HCEC 1CT (cell line): ENCODE measurements around the gene APPL1.

Experiments used
- DNase-seq: peaks from one replicate; pipeline ENCODE4 v3.0.0-alpha.2; 2017

APPL1 gene, protein sequence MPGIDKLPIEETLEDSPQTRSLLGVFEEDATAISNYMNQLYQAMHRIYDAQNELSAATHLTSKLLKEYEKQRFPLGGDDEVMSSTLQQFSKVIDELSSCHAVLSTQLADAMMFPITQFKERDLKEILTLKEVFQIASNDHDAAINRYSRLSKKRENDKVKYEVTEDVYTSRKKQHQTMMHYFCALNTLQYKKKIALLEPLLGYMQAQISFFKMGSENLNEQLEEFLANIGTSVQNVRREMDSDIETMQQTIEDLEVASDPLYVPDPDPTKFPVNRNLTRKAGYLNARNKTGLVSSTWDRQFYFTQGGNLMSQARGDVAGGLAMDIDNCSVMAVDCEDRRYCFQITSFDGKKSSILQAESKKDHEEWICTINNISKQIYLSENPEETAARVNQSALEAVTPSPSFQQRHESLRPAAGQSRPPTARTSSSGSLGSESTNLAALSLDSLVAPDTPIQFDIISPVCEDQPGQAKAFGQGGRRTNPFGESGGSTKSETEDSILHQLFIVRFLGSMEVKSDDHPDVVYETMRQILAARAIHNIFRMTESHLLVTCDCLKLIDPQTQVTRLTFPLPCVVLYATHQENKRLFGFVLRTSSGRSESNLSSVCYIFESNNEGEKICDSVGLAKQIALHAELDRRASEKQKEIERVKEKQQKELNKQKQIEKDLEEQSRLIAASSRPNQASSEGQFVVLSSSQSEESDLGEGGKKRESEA

DNA sequence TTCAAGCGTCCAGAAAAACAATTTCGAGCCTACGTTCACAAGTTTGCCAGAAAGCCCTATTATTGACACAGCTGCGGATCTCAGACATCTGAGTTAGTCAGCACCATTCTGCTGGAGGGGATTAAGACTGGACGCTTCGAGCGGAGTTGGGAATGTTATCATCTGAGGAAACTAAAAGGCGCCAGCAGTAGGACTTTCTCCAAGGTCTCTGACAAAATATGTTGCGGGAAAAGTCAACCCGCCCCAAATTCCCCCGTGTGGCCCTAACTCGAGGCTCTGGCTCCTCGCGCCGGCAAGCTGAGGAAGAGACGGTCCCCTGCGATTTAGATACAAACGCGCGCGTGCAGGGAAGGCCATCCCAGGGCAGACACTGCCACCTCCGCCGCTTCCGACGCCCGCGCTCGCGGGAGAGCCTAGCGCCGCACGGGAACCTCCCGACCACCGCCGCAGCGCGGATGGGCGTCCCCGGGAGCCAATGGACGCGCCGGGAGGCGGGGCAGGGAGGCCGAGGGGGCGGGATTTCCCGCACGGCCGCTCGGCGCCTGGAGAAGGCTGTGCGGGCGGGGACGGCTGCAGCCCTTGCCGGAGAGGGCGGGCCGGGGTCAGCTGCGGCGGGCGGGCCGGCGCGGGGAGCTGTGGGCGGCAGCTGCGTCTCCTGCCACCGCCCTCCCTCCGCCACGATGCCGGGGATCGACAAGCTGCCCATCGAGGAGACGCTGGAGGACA, at the start of gene APPL1:
APPL1 (plus strand) TSS at position 526 of the 726 bp plus-strand sequence; CDS start at position 681, 155 bp downstream.
- DNase-seq = peak; percentile 83

- peak; percentile 12 for DNase-seq
Measured at GRCh38 chr3:57179580-57180410, 47.7 kb upstream of the APPL1 start.

GRCh38 chr3:57184526-57184925, 43.0 kb upstream of the APPL1 start:
- no peak for DNase-seq

- no peak for DNase-seq
Measured at GRCh38 chr3:57192028-57192427, 35.5 kb upstream of the APPL1 start.

DNA sequence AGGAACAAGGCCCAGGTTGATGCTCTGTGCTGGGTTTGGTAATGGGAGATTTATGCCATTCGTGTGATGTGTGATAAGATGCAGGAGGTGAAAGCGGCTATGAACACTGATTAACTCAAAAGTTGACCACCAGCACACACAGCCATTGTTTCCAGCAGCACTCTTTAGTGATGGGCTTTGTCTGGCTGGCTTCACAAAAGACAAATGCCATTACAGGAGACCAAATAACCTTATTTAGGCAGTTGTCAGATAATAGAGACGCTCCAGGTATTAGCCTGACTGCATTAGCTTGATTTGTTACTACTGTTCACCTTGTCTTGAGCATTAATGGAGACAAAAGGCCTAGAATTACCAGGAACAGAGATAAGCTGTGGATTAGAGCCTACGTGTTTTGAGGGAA, 32.9 kb upstream of the APPL1 start:
- no peak for DNase-seq

GRCh38 chr3:57199895-57200297, 27.6 kb upstream of the APPL1 start, which contains the start of gene HESX1:
Gene HESX1 (minus strand): TSS chr3:57199978. CDS start chr3:57199918, 60 bp downstream.
- DNase-seq = no peak

GRCh38 chr3:57206423-57206822, 21.1 kb upstream of the APPL1 start:
- DNase-seq = no peak

GRCh38 chr3:57221883-57222282, 5.6 kb upstream of the APPL1 start:
- DNase-seq = peak; percentile 43

- no peak for DNase-seq
Measured at GRCh38 chr3:57224856-57225255, 2.7 kb upstream of the APPL1 start.

GRCh38 chr3:57226176-57226575, 1.4 kb upstream of the APPL1 start:
- no peak for DNase-seq

DNA sequence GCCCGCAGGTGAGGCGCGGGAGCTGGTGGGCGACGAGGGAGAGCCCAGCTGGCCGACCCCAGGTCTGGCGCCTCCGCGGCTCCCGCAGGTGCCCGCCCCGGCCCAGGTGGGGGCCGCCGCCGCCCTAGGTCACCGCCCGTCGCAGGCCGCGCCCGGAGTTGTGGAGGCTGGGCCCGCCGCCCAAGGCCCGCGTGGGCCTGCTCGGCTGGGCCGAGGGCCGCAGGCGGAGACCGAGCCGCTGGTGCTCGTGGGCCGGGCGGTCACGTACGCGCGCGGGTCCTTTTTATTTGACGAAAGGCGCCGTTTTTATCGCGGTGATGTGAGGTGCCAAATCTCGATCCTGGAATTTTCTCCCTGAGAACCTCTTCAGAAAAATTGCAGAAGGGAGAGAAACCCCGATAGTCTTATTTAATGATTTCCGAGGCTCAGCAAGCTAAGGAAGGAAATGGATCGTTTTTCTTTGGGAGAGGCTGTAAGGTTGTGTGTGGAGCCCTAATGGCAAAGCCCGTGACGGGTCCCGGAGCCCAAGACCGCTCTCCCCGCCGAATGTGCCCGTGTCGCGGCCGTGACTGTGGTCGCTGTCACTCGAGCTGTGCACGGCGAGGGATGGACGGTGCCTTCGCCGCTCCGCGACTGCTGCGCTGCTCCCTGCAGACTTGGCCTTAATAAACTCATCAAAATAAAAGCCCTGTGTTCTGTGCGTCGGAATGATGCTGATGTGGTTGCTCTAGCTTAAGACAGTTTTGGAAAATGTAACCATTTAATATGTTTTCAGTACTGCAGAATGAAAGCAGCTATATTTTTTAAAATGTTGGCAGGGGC, 612 bp downstream of the APPL1 start:
- DNase-seq = peak; percentile 54

DNA sequence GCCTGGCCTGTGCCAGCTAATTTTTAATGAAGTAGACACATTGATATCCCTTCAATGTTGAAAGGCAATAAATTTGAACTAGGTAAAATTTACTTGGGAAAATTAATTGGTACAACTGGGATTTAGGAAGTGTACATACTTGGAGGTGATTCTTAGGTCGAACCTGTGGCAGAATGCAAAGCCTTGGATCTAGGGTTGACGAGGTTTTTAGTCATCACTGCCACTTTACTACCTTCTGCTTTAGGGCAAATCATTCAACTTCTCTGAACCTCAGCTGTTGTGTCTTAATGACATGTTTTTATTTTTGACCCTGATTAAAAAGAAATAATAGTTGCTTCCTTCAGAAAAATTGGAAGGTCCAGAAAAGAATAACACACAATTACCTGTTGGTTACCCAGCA, 2.5 kb downstream of the APPL1 start:
- DNase-seq = no peak

DNA sequence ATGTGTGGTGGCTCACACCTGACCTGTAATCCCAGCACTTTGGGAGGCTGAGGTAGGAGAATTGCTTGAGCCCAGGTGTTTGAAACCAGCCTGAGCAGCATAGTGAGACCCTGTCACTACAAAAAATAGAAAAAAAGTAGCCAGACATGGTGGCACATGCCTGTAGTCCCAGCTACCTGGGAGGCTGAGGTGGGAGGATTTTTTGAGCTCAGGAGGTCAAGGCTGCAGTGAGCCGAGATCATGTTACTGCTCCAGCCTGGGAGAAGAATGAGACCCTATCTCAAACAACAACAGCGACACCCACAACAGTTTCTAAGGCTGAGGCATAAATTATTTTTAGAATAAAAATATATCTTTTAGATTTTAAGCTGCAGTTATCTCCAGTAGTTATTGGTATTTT, 6.3 kb downstream of the APPL1 start:
- DNase-seq = no peak

DNA sequence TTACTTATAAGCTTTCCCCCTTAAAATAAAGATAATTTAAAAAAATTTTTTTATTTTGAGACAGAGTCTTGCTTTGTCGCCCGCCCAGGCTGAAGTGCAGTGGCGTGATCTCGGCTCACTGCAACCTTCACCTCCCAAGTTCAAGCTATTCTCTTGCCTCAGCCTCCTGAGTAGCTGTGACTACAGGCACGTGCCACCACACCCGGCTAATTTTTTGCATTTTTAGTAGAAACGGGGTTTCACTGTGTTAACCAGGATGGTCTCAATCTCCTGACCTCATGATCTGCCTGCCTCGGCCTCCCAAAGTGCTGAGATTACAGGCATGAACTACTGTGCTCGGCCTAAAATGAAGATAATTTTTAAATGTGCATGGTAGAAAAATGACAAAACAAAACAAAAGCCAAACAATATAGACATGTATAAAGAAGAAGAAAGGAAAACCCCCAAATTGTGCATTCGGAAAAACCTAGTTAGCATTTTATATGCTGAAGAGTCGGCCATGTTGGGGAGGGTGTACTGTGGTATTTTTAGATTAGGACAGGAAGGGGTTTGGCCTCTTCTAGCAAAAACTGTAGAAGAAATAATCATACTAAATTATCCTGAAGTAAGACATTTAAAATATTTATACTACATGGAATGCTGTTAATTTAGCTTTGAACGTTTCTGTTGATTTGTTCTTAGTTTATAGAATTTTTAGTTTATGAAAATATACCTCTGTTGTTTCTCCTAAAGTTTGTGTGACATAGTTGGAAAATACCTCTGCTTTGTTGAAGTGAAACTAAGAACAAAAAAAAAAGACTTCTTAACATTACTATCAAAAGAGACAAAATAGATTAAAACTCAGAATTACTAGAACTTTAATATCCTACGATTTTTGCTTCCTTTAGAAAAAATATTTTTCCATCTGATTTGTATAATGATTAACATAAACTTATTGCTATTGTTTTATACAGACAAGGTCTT, 7.4 kb downstream of the APPL1 start:
- DNase-seq = no peak

GRCh38 chr3:57244946-57245345, 17.4 kb downstream of the APPL1 start:
- DNase-seq = no peak

- DNase-seq = no peak
Measured at GRCh38 chr3:57252404-57252803, 24.9 kb downstream of the APPL1 start.

DNA sequence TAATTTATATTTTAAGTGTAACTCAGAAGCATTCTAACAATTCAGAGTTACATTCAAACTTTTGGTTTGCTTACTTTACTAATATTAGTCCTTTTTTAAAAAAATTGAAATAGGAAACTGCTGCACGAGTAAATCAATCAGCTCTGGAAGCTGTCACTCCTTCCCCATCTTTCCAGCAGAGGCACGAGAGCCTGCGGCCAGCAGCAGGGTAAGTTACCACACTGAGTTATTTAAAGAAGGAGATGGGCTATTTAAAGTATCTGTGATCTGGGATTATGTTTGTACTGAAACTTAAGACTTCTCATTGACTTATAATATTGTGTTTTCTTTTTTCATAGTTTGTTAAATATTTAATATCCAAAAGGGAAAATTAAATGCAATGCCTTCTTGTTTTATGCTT, 29.3 kb downstream of the APPL1 start:
- no peak for DNase-seq

GRCh38 chr3:57257678-57258077, 30.1 kb downstream of the APPL1 start:
- no peak for DNase-seq

GRCh38 chr3:57261119-57261518, 33.6 kb downstream of the APPL1 start:
- DNase-seq = no peak

GRCh38 chr3:57261929-57262328, 34.4 kb downstream of the APPL1 start:
- DNase-seq = no peak
